Adipose tissue (tissue), 3 donors: Measurements from ENCODE around the gene PMEL. TPM values are rescaled to one million over a fixed set of nuclear protein-coding genes. Genes with fewer than 3 reads are reported as not detected.

ENCODE experiments used
- H3K27ac ChIP-seq: one replicate; pipeline ENCODE4 v1.5.1; 2013; ENCODE audit warnings: low read depth, low read length
- WGBS, 3 donors: extraction: QIAGEN DNeasy Blood & Tissue Kit; methylation state at CpG; one replicate each; pipeline ENCODE4 v1.1.7; 2013; 5-methylcytosine and 5-hydroxymethylcytosine counted together
- polyA plus RNA-seq, 3 donors: library from polyadenylated mRNA; stranded (reverse); fragments of 200-250 nt; gene quantifications; one replicate each; pipeline ENCODE4 v1.2.3, GENCODE V29; 2013
- donor health status: healthy with polysubstance abuse.
- donor health status: Bipolar disorder and iron deficiency.
- donor health status: healthy.

Gene PMEL
- polyA plus RNA-seq, 3 donors = 0.42 to 2.9 (median 1.7) TPM

DNA sequence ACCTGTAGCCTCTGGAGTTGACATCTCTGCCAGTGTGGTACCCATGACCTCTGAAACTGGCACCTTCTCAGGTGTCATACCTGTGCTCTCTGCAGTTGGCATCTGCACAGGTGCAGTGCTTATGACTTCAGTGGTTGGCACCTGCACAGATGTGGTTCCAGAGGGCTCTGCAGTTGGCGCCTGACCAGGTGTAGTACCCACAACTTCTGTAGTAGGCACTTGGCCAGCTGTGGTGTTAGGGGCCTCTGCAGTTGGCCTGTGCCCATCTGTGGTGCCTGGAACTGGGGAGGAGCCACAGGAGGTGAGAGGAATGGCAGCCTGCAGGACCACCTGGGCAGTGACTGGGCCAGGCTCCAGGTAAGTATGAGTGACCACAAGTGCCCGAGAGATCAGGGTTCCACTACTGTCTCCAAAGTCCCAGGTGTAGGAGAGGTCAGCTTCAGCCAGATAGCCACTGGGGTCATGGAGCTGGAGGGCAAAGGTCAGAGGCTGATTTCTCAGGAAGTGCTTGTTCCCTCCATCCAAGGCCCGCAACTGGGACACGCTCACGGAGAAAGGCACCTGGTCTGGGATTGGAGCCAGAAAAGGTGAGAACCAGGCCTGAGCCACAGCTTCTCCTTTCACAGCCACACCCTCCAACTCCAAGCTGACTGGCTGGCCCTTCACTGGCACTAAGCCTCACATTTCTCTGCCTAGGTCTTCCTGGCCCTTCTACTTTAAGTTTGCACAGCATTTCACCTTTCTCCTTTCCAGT lies 8.6 kb downstream of the PMEL start:
- H3K27ac ChIP-seq = no peak overlapping the region
- 35 to 87% (median 84%) methylated on average over 5 of the region's 5 CpGs for WGBS, 3 donors

DNA sequence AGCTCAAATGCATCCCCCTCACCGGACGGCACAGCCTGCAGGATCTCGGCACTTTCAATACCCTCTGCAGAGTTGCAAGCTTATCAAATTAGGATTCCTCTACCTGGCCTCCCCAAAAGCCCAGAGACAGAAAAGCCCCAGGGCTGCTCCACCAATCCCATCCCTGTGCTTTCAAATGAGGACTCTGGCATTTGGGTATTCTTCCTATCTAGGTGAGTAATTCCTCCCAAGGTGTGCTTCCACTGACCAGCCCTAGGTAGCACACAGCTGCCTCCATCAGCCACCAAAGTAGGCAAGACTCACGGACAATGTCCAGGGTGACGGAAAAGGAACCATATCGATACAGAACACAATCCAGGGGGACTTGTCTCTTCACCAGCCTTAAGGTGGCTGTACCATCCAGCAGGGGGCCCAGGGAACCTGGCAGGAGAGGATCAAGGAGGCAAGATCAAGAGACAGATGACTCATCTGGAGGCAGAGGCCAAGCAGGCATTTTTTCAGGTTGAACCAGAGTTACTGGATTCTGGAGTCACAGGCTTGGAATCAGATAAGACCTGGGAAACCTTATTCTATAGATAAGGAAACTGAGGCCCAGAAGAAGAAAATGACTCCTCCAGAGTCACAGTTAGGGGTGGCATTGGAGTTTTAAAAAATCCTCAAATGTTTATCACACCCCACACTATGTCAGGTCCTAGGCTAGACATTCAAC lies 9.9 kb downstream of the PMEL start:
- H3K27ac ChIP-seq = no peak overlapping the region
- WGBS, 3 donors = 86 to 90% (median 89%) methylated on average over 6 of the region's 6 CpGs

DNA sequence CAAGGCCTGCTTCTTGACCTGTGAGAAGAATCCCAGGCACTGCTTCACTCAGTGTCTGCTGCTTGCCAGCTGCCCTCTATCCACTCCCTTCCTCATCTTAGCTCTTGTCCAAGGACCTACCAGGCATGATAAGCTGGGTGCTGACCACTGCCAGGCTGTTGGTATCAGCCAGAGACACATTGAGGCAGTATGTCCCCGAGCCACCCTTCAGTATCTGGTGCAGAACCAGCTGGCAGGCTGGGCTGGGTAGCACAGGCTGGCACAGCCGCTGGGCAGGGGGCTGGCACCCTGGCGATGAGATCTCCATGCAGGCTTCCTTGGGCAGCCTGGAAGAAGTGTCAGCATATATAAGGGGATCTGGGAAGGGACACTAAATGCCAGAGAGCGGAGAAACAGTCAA lies 10.5 kb downstream of the PMEL start:
- 87 to 95% (median 89%) methylated on average over 4 of the region's 4 CpGs for WGBS, 3 donors
- H3K27ac ChIP-seq = no peak overlapping the region

DNA sequence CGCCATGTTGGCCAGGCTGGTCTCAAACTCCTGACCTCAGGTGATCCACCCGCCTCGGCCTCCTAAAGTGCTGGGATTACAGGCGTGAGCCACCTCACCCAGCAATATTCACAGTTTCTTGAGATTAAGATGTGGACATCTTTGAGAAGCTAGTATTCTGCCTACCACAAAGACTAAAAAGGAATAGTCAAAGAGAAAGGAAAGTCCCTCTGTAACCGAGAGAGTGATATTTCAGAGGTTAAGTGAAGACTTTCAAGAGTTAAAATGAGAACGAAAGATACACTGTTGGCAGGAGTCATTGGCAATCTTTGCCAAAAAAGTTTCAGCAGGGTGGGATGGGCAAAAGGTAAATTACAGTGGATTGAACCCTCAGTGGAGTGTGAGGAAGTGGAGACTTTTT lies 19.3 kb downstream of the PMEL start:
- WGBS, 3 donors = 83 to 86% (median 84%) methylated on average over 6 of the region's 6 CpGs
- no peak overlapping the region for H3K27ac ChIP-seq

DNA sequence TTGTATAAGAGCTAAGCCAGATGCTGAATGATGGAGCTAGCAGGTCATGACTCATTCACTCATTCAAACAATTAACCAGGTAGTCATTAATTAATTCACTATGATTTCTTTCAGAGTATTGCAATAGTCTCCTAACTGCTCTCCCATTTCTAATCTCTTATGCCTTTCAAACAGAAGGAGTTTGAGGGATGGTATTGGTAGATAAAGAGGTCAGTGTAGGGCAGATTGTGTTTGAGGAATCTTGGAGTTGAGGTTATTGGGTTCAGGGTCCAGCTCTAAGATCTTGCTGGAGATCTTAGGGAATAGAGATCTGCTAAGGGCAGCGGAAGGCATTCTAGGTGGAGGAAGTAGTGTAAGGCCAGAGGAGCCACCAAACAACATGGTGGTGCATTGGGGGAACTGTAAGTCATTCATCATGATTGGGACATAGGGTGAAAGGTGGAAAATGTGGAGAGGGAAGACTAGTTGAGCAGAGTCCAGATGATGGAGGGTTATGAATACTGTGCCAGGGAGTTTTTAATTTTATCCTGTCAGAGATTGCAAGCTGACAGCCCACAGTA lies 23.2 kb downstream of the PMEL start:
- H3K27ac ChIP-seq = no peak overlapping the region
- WGBS, 3 donors = 93 to 96% (median 95%) methylated on average over 1 of the region's 1 CpG

DNA sequence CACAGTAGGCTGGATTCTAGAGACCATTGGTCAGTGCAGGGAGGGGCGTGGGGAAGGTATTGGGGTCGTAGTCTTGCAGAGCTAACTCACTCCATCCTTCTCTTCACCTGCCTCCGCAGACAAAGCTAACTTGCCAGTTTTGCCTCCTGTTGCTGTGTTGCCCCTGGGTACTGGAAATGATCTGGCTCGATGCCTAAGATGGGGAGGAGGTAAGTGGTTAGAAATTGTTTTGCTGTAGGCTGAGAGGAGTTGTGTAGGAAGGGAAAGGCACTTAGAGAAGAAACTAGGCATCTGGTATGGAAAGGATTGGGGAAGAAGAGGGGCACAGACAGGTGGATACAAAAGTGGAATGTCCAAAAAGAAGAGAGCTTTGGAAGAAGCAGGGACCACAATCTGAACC lies 23.8 kb downstream of the PMEL start:
- 90 to 94% (median 91%) methylated on average over 4 of the region's 4 CpGs for WGBS, 3 donors
- H3K27ac ChIP-seq = no peak overlapping the region

DNA sequence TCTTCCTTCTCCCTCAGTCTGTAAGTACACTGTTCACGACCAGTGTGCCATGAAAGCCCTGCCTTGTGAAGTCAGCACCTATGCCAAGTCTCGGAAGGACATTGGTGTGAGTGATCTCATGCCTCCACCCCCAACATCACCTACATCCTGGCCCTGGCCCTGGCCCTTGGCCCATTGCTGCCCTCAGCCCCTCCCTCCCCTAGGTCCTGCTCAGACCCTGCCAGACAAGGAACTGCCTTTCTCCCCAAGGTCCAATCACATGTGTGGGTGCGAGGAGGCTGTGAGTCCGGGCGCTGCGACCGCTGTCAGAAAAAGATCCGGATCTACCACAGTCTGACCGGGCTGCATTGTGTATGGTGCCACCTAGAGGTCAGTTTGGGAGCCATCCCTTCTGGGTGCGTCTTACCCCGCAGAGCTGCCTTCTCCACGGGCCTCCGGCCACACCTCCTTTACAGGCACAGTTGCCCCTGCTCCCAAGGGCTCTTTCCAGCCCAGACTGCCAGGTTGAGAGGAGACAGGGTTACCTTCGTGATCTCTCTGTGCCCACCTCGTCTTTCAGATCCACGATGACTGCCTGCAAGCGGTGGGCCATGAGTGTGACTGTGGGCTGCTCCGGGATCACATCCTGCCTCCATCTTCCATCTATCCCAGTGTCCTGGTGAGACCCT lies 25.6 kb downstream of the PMEL start:
- H3K27ac ChIP-seq = no peak overlapping the region
- 13 to 17% (median 17%) methylated on average over 18 of the region's 18 CpGs for WGBS, 3 donors

DNA sequence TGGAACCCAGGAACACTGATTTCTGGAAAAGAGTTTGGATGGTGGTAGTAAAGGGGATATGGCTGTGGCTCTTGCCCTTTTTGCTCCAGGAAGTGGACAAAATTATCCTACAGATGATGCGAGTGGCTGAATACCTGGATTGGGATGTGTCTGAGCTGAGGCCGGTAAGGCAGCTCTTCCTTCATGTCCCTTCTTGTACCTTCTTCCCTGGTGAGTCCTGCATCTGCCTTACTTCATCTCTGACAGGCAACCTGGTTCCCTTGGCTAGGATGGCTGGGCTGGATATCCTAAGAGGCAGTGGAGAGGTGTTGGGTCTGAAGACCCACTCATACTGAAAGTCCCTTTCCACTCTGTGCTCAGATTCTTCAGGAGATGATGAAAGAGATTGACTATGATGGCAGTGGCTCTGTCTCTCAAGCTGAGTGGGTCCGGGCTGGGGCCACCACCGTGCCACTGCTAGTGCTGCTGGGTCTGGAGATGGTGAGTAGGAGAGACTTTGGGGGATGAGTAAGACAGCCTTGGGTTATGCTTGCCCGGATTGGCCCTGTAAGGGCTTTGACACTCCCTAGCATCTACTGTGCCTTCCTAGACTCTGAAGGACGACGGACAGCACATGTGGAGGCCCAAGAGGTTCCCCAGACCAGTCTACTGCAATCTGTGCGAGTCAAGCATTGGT lies 26.9 kb downstream of the PMEL start:
- no peak overlapping the region for H3K27ac ChIP-seq
- 92 to 97% (median 92%) methylated on average over 8 of the region's 8 CpGs for WGBS, 3 donors

DNA sequence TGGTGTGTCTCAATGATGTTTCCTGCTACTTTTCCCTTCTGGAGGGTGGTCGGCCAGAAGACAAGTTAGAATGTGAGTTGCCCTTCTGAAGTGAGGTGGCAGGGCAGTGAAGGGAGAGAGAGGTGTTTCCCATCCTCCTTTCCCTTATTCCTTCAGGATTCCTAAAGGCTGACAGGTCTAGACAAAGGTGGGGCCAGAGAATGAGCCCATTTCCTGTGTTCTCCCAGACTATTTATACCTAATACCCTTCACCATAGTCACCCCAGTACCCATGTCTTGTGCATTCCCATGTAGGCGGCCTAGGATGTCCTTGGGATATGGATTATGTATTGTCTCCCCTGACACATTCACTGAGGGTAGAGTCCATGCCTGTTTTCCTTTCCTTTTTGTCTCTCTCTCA lies 27.9 kb downstream of the PMEL start:
- 76 to 84% (median 79%) methylated on average over 2 of the region's 2 CpGs for WGBS, 3 donors
- H3K27ac ChIP-seq = no peak overlapping the region

DNA sequence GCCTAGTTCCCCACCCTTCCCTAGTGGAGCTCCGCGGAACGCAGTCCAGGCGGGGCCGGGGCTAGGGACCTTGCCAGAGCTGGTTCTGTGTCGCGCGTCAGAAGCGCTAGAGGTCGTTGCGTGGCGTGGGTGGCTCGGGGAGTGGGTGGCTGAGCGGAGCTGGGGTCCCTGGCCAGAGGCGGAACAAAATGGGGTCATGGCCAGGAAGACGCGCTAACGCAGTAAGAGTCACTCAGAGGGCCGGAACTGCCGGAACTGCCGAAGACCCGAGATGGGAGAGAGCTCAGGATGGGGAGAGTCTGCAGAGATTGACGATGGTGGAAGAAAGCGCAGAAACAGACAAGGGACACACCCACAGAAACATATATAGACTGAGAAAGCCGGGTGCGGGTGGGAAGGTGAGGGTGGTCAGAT lies 30.1 kb downstream of the PMEL start:
- 43 to 70% (median 64%) methylated on average over 25 to 26 of the region's 26 CpGs for WGBS, 3 donors
- H3K27ac ChIP-seq = no peak overlapping the region

DNA sequence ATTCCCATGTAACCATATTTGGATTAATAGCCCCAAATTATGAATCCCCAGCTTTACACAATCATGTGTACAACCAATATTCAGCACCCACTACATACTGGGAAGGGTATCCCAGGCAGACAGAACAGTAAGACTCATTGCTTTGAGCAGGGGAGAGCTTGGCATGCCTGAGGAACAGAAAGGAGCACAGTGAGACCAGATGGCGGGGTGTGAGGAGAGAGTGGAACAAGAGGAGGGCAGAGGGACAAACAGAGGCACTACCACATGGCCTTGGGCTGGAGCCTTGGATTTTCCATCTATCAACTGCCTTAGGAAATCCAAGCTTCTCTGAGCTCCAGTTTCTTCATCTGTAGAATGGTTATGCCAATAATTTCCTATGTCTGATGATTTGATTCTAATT lies 31.1 kb downstream of the PMEL start:
- WGBS, 3 donors = 91 to 100% (median 92%) methylated on average over 1 of the region's 1 CpG
- H3K27ac ChIP-seq = no peak overlapping the region

DNA sequence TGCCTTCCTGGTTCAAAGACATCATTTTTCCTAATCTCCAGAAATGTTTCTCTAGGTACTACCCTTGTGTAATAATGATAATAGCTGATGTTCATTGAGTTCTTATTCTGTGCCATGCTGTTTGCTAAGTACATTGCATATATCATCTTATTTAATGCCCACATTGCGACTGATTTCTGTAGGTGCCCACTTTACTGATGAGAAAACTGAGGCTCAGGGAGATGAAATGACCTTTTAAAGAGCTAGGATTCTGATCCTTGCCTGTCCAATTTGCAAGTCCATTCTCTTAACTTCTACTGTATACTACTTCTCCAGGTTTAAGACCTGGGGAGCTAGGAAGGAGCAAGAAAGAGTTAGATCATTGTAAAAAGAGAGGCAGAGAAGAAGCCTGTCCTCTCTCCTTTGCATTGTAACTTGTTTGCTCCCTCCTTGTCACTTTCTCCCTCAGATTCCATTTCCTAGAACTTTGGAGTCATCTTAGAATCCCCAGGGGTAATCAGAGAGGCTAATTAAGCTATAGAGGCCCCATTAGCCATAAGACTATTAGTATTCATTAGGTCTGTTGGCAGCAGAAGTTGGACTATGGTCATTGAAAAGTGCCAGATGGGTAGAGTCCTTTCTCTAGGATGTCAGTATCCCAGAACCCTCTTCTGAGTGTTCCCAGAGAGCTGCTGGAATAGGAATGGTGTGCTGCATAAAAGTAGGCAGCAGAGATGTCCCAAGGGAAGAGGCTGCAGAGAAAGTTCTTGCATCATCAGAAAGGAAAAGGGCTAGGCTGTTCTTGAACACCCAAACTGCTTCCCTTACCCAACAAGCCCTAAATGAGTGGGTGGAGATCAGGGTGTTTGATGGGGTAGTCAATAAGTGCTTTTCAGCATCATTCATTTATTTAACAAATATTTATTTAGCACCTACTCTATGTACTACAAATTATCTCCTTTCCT lies 31.8 kb downstream of the PMEL start:
- 93 to 97% (median 96%) methylated on average over 1 of the region's 1 CpG for WGBS, 3 donors
- no peak overlapping the region for H3K27ac ChIP-seq

DNA sequence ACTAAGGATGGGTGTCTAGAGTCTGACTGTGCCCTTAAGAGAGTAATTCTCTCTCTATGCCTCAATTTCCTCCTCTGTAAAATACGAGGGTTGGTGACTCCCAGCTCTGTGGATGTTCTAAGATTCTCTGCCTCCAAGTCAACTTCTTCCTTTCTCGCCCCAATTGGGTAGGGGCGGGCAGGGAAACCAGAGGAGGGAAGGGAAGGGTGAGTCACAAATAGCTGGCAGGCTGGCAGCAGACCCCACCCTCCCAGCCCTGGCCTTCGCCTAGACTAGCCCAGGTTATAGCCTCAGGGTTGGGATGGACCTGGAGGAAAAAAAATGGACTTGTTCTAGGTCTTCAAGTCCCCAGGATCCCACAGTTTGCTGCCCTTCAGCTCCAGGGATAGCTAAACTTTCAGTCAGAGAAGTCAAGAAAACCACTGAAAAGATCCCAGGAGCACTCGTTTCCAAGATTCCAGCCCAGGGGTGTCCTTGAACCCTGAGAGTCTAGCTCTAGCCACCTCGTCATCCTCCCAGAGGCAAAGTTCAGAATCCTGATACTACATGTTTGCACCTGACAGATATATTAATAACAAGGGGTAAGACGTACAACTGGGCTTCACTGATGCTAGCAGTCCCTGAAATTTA lies 32.6 kb downstream of the PMEL start:
- no peak overlapping the region for H3K27ac ChIP-seq
- WGBS, 3 donors = 55 to 72% (median 61%) methylated on average over 7 of the region's 7 CpGs

DNA sequence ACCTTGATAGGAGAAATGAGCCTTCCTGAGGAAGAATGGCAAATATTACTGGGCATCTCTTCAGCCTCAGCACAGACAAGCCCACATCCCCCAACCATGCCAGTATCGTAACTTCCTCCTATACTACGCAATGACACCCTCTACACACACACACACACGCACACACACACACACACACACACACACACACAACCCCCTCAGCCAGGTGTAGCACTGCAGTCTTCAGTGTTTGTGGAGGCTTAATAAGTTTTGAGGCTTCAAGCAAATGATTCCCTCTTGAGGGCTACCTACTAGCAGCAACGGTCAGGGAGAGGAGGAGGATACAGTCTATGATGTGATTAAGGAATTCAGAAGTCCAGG lies 33.3 kb downstream of the PMEL start:
- WGBS, 3 donors = 0 to 9% (median 6%) methylated on average over 4 of the region's 4 CpGs
- H3K27ac ChIP-seq = no peak overlapping the region

DNA sequence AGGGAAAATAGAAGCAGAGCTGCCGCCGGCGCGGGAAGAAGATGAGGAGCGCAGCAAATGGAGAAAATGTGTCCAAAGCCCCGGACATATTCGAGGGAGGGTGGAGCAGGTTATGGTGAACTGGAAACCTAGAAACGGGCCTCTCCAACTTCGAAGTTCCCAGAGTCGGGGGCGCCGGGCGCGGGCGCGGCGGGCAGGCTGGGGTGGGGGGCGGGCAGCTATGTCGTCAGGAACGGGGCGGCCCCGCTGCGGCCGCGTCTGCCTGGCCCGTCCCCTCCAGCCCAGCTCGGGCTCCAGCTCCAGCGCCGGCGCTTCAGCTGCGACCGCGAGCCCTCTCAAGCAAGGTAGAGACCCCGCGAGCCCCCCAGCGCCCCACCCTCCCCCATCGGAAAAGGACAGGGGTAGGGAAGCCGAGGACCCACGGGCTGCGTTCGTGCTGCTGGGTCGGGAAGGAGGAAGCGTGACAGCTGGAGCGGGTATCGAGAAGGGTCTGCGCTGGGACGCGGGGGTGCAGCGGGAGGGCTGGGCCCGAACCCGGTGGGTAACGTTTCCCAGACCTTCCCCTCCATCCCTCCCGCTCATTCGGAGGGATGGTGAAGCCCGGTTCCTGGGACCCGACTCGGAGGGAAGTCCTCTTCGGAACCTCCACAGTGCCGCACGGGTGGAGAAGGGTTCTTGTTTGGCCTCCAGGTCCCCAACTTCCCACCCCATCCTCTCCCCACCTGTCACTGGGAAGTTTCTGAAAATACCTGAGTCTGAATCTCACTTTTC lies 33.9 kb downstream of the PMEL start:
- 0 to 1% (median 0%) methylated on average over 56 to 60 of the region's 60 CpGs for WGBS, 3 donors
- no peak overlapping the region for H3K27ac ChIP-seq

DNA sequence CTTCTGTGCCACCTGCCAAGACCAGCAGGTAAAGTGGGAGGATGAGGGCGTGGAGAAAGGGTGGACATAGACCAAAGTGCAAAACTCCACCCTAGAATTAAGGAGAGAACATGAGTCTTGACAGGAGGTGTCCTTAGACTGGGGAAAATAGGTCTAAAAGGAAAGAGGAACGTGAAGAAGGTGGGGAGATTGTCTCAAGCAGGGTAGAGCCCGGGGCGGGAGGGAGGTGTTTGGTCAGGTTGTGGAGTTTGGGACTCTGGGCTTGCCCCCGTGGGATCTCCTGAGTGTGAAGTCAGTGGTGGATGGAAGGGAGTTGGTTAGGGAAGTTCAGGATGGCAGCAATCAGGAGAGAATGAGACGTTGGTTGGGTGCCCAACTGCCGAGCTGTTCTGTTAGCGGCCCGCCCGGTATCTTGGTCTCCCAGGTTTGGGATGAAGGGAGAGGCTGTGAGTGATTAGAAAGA lies 34.5 kb downstream of the PMEL start:
- 8 to 9% (median 8%) methylated on average over 10 of the region's 10 CpGs for WGBS, 3 donors
- no peak overlapping the region for H3K27ac ChIP-seq
